Testis (tissue), 3 donors: ENCODE measurements around the gene FOXI1. TPM values are rescaled to one million over a fixed set of nuclear protein-coding genes. Genes with fewer than 3 reads are reported as not detected.

Experiments
- DNase-seq: peaks from one replicate; pipeline ENCODE4 v3.0.0-alpha.2; 2019
- H3K27ac ChIP-seq, 2 donors: fragments of 200-600 bp; sonication (generic); one replicate each; pipeline ENCODE4 v1.5.1; 2019
- H3K27me3 ChIP-seq: fragments of 200-600 bp; sonication (generic); one replicate; pipeline ENCODE4 v1.5.1; 2019
- H3K36me3 ChIP-seq: fragments of 200-600 bp; sonication (generic); one replicate; pipeline ENCODE4 v1.5.1; 2017; ENCODE audit warnings: low read depth; ENCODE audit errors: missing control alignments
- H3K4me1 ChIP-seq: fragments of 200-600 bp; sonication (generic); one replicate; pipeline ENCODE4 v1.5.1; 2019
- H3K4me3 ChIP-seq, 2 donors: fragments of 200-600 bp; sonication (generic); one replicate each; pipeline ENCODE4 v1.5.1; 2017 to 2019
- H3K9me3 ChIP-seq: fragments of 200-600 bp; sonication (generic); one replicate; pipeline ENCODE4 v1.5.1; 2017
- CTCF ChIP-seq, 3 experiments: fragments of 450-650 bp in 2 of 3; fragments of 200-600 bp in 1 of 3; sonication (generic) in 1 of 3; IDR thresholded peaks; one replicate each; pipeline ENCODE4 v1.5.1; 2016 to 2019; ENCODE audit warnings: antibody characterized with exemption in 3 of 3, mild to moderate bottlenecking in 2 of 3, moderate library complexity in 1 of 3
- POLR2A ChIP-seq: fragments of 450-650 bp; IDR thresholded peaks from one replicate; pipeline ENCODE4 v1.6.1; 2017; ENCODE audit warnings: antibody characterized with exemption, mild to moderate bottlenecking, moderate library complexity
- WGBS, 2 donors: methylation state at CpG; one replicate each; pipeline ENCODE4 v1.1.5; 2018; 5-methylcytosine and 5-hydroxymethylcytosine counted together
- intact Hi-C: fragments of 100-400 bp; cut with DNase I; formaldehyde crosslinking; loops from one replicate; pipeline ENCODE4 v1.15.1; 2023; ENCODE audit warnings: low total_unique reads
- polyA plus RNA-seq: library from polyadenylated mRNA; stranded (reverse); fragments of 350-450 nt; fragmentation: Illumina TruSeq; extraction: RNeasy Lipid Tissue Mini Kit (QIAGEN cat#74804); gene quantifications from one replicate; pipeline ENCODE4 v1.2.3, GENCODE V29; 2014; ENCODE audit warnings: low read depth, low replicate concordance; ENCODE audit not compliant: insufficient read depth
- total RNA-seq, 2 donors: library from RNA; depleted of rRNA; stranded (reverse); fragments of >200 nt; gene quantifications; one replicate each; pipeline ENCODE4 v1.2.3, GENCODE V29; 2016

Gene FOXI1
- total and polyA plus RNA-seq, 3 donors from 2014 or later, result 0.19 to 0.26 TPM; not detected in 1

GRCh38 chr5:170114271-170114670, 8.6 kb downstream of the FOXI1 start:
- H3K27ac ChIP-seq, result no peak overlapping the region
- no peak overlapping the region for H3K4me3 ChIP-seq
- H3K9me3 ChIP-seq, result no peaks in the 10 kb centered on the region
- H3K36me3 ChIP-seq, result no peaks in the 10 kb centered on the region
- intact Hi-C loops, result no loop called here
- no peaks in the 10 kb centered on the region for H3K27me3 ChIP-seq
- DNase-seq, result no peak
- WGBS, 2 donors, result 81 to 97% methylated on average over 7 of the region's 7 CpGs
- no peak for TF ChIP-seq CTCF (IDR thresholded peaks at IDR 0.05)
- no peak for TF ChIP-seq POLR2A
- no peaks in the 10 kb centered on the region for H3K4me1 ChIP-seq

- intact Hi-C loops, result no loop called here
- no peak for DNase-seq
- TF ChIP-seq POLR2A (no peak), CTCF (IDR thresholded peaks at IDR 0.05) (no peak)
- Histone ChIP-seq H3K27me3 (no peaks in the 10 kb centered on the region), H3K4me3 (no peak overlapping the region), H3K27ac (no peak overlapping the region), H3K4me1 (no peaks in the 10 kb centered on the region), H3K36me3 (no peaks in the 10 kb centered on the region), H3K9me3 (no peaks in the 10 kb centered on the region)
- WGBS, 2 donors, result 98 to 100% methylated on average over 2 of the region's 2 CpGs
Measured at GRCh38 chr5:170115925-170116324, 10.2 kb downstream of the FOXI1 start.

GRCh38 chr5:170117736-170118135, 12.0 kb downstream of the FOXI1 start:
- intact Hi-C loops, result no loop called here
- 94 to 97% methylated on average over 2 of the region's 2 CpGs for WGBS, 2 donors
- DNase-seq, result no peak
- Histone ChIP-seq H3K27me3 (no peaks in the 10 kb centered on the region), H3K4me1 (no peaks in the 10 kb centered on the region), H3K9me3 (no peaks in the 10 kb centered on the region), H3K4me3 (no peak overlapping the region), H3K27ac (no peak overlapping the region), H3K36me3 (no peaks in the 10 kb centered on the region)
- TF ChIP-seq POLR2A, result no peak
- no peak for TF ChIP-seq CTCF (IDR thresholded peaks at IDR 0.05)

- TF ChIP-seq CTCF (IDR thresholded peaks at IDR 0.05), result no peak
- TF ChIP-seq POLR2A, result no peak
Measured at GRCh38 chr5:170120576-170120975, 14.9 kb downstream of the FOXI1 start.

GRCh38 chr5:170121321-170121720, 15.6 kb downstream of the FOXI1 start:
- intact Hi-C loops, result no loop called here
- no peak for DNase-seq
- 81 to 85% methylated on average over 7 of the region's 7 CpGs for WGBS, 2 donors

More at GRCh38 chr5:170120576-170120975, 14.9 kb downstream of the FOXI1 start:
- 94 to 100% methylated on average over 2 of the region's 2 CpGs for WGBS, 2 donors
- no peak overlapping the region for H3K27ac ChIP-seq
- no peak overlapping the region for H3K4me3 ChIP-seq
- no peaks in the 10 kb centered on the region for H3K4me1 ChIP-seq
- no peaks in the 10 kb centered on the region for H3K9me3 ChIP-seq
- H3K27me3 ChIP-seq, result no peaks in the 10 kb centered on the region
- DNase-seq, result no peak
- no peaks in the 10 kb centered on the region for H3K36me3 ChIP-seq
- intact Hi-C loops, result no loop called here

More at GRCh38 chr5:170121321-170121720, 15.6 kb downstream of the FOXI1 start:
- H3K4me1 ChIP-seq, result no peaks in the 10 kb centered on the region
- no peaks in the 10 kb centered on the region for H3K27me3 ChIP-seq
- TF ChIP-seq CTCF (IDR thresholded peaks at IDR 0.05), result no peak
- TF ChIP-seq POLR2A, result no peak
- no peaks in the 10 kb centered on the region for H3K36me3 ChIP-seq
- no peak overlapping the region for H3K27ac ChIP-seq
- no peaks in the 10 kb centered on the region for H3K9me3 ChIP-seq
- no peak overlapping the region for H3K4me3 ChIP-seq
